Calu3 (cell line): ENCODE data around the gene IRF1. TPM values are rescaled to one million over a fixed set of nuclear protein-coding genes. Genes with fewer than 3 reads are reported as not detected.

ENCODE experiments used
- BruUV-seq: library from RNA; stranded (reverse); fragments of 400-500 nt; replicated peaks from 2 replicates; lab custom pipeline; 2021; lab: Mats Ljungman, UMichigan
- CTCF ChIA-PET: fragments of 300-600 bp; sonication (Branson Sonifier 250); formaldehyde crosslinking; loops from one replicate; lab custom pipeline; 2022; ENCODE audit warnings: antibody characterized with exemption; lab: Charles Lee
- DNase-seq: peaks from one replicate; pipeline ENCODE4 v3.0.0; 2022
- H3K27ac Mint-ChIP-seq: one replicate; pipeline ENCODE4 v1.8.0; 2022; ENCODE audit warnings: mixed read lengths; ENCODE audit not compliant: unreplicated experiment
- H3K27me3 Mint-ChIP-seq: one replicate; pipeline ENCODE4 v1.8.0; 2022; ENCODE audit warnings: mixed read lengths; ENCODE audit not compliant: unreplicated experiment
- H3K36me3 Mint-ChIP-seq: one replicate; pipeline ENCODE4 v1.8.0; 2022; ENCODE audit warnings: mild to moderate bottlenecking, moderate library complexity, mixed read lengths; ENCODE audit not compliant: insufficient read depth, unreplicated experiment
- H3K4me1 Mint-ChIP-seq: one replicate; pipeline ENCODE4 v1.8.0; 2022; ENCODE audit warnings: mild to moderate bottlenecking, low read depth, mixed read lengths; ENCODE audit not compliant: unreplicated experiment
- H3K4me3 Mint-ChIP-seq: one replicate; pipeline ENCODE4 v1.8.0; 2022; ENCODE audit warnings: mild to moderate bottlenecking, low read depth, moderate library complexity, mixed read lengths; ENCODE audit not compliant: unreplicated experiment
- H3K9me3 Mint-ChIP-seq: one replicate; pipeline ENCODE4 v1.8.0; 2022; ENCODE audit warnings: low read depth, mixed read lengths; ENCODE audit not compliant: unreplicated experiment
- intact Hi-C: fragments of 100-400 bp; cut with micrococcal nuclease; formaldehyde crosslinking; loops from one replicate; pipeline ENCODE4 v1.10.0; 2022; ENCODE audit not compliant: unreplicated experiment
- total RNA-seq: library from RNA; stranded (reverse); gene quantifications from 2 replicates; pipeline ENCODE4 v1.2.3, GENCODE V29; 2022
- TF ChIP-seq, protein P1 (sequence below): fragments of 200-600 bp; IDR thresholded peaks from one replicate; pipeline ENCODE4 v1.8.0; 2022; ENCODE audit warnings: antibody characterized with exemption; ENCODE audit not compliant: unreplicated experiment

The IRF1 gene
- total RNA-seq, 1 experiment from 2014 or later: 64.0 TPM

DNA sequence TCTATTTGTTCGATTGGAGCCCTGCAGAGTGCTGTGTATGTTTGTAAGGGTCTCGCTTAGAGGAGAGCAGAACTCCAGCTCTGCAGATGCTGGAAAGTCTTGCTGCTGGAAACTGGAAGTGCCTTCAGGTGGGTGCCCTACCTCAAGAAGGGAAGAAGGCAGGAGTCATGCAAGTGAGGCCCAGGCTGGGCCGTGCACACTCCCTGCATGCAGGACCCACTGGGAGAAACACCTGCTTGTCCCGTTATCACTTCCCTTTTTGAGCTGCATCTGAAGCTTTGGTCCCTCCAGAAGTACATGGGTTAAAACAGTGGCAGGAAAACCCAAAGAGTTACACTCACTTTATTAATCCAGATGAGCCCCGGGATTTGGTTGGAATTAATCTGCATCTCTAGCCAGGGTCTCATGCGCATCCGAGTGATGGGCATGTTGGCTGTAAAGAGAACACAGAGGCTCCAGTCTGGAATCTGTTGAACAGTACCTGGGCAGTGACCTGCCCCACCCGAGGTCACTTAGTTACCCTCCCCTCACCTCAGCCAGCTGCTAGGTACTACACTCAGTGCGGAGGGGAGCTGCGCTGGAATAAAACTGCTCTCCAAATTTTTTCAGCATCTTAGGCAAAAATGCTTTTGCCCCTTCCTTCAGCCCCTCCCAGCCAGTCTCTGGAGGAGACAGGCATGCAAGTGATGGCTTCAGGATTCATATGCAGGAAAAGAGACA is 1.4 kb downstream of the IRF1 start:
- peak overlapping the region; percentile 89 for H3K4me3 Mint-ChIP-seq
- TF ChIP-seq, protein P1, sequence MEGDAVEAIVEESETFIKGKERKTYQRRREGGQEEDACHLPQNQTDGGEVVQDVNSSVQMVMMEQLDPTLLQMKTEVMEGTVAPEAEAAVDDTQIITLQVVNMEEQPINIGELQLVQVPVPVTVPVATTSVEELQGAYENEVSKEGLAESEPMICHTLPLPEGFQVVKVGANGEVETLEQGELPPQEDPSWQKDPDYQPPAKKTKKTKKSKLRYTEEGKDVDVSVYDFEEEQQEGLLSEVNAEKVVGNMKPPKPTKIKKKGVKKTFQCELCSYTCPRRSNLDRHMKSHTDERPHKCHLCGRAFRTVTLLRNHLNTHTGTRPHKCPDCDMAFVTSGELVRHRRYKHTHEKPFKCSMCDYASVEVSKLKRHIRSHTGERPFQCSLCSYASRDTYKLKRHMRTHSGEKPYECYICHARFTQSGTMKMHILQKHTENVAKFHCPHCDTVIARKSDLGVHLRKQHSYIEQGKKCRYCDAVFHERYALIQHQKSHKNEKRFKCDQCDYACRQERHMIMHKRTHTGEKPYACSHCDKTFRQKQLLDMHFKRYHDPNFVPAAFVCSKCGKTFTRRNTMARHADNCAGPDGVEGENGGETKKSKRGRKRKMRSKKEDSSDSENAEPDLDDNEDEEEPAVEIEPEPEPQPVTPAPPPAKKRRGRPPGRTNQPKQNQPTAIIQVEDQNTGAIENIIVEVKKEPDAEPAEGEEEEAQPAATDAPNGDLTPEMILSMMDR: no peak
- H3K27me3 Mint-ChIP-seq: no peaks in the 10 kb centered on the region
- H3K27ac Mint-ChIP-seq: peak overlapping the region; percentile 76
- CTCF ChIA-PET: interaction anchor here (1.0 to 3.9 kb wide), 5 partner anchors 12 to 75 kb away, joined by 3 to 23 read pairs (median 5); no protein-coding TSS in a partner anchor
- H3K36me3 Mint-ChIP-seq: peaks cover 63% of the 10 kb centered on the region
- TSS peak; percentile 57 for BruUV-seq
- no peak for DNase-seq
- H3K4me1 Mint-ChIP-seq: peaks cover 33% of the 10 kb centered on the region
- H3K9me3 Mint-ChIP-seq: no peaks in the 10 kb centered on the region
- intact Hi-C loops: no loop called here

DNA sequence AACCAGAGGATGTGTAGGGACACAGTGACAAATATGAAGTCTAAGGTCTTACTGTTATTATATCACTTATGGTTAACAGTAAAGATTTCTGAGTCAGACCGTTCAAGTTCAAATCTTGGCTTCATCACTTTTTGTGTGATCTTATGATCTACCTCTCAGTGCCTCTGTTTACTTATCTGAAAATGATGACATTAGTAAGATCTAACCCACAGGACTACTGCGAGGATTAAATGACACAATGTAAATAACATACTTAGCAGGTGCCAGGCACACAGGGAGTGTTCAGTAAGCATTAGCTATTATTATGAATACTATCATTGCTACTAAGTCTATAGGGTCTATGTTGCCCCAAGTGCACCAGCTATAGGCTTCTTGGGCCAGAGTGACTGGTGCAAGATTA is 2.0 kb downstream of the IRF1 start:
- H3K27me3 Mint-ChIP-seq: no peaks in the 10 kb centered on the region
- CTCF ChIA-PET: interaction anchor here (1.0 to 3.9 kb wide), 2 partner anchors 13 to 75 kb away, joined by 3 to 23 read pairs; no protein-coding TSS in a partner anchor
- no peak for DNase-seq
- H3K9me3 Mint-ChIP-seq: no peaks in the 10 kb centered on the region
- peaks cover 70% of the 10 kb centered on the region for H3K36me3 Mint-ChIP-seq
- no peak overlapping the region for H3K27ac Mint-ChIP-seq
- peak overlapping the region; percentile 89 for H3K4me3 Mint-ChIP-seq
- intact Hi-C loops: no loop called here
- H3K4me1 Mint-ChIP-seq: peaks cover 27% of the 10 kb centered on the region
- BruUV-seq: no TSS peak
- TF ChIP-seq, protein P1: no peak

DNA sequence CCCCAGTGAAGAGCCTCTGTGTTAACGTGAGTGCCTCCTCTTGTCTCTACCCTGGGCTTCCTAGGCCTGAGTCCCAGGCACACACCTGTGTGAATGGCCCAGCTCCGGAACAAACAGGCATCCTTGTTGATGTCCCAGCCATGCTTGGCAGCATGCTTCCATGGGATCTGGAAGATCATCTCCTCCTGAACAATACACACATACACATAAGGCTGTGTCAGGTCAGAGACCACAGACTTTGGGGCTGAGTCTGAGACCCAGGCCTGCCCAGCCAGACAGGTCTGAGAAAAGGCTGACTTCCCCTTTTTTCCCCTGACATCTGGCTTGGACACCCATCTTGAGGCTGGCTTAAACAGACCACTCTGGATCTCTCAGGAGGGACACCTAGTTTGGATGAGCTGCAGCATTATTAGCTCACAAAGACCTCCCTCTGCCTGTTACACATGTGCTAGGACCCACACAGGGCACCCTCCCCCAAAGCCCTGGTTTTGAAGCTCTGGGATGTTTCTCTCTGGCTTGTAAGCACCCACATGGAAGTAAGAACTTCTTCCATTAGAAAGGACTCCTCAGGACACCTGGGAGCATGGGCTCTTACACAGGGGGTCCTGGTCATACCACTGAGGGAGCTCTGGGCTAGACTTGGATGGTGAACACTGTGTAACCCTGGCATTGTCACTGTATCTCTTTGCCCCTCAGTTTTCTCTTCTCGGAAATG is 2.6 kb downstream of the IRF1 start:
- peak overlapping the region; percentile 89 for H3K4me3 Mint-ChIP-seq

DNA sequence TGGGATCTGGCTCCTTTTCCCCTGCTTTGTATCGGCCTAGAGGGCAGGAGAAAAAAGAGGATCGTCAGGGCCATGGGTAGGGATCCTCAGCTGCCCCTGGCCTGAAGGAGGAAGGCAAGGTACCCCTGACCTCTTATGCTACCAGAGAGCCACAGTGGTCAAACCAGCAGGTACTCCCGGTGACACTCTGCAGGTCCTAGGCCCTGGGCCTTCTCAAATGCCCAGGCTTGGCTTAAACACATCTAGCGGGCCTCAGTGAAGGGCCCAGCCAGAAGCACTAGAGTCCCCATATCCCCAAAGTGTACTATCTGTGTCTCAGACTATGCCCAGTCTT is 3.5 kb downstream of the IRF1 start:
- BruUV-seq: no TSS peak
- no peaks in the 10 kb centered on the region for H3K27me3 Mint-ChIP-seq
- H3K27ac Mint-ChIP-seq: no peak overlapping the region
- H3K4me1 Mint-ChIP-seq: peaks cover 20% of the 10 kb centered on the region
- TF ChIP-seq, protein P1: no peak
- peaks cover 85% of the 10 kb centered on the region for H3K36me3 Mint-ChIP-seq
- no peak for DNase-seq
- H3K9me3 Mint-ChIP-seq: no peaks in the 10 kb centered on the region
- CTCF ChIA-PET: no interaction called here
- intact Hi-C loops: no loop called here
- H3K4me3 Mint-ChIP-seq: no peak overlapping the region

More for the DNA sequence above, 2.6 kb downstream of the IRF1 start:
- no peak overlapping the region for H3K27ac Mint-ChIP-seq
- intact Hi-C loops: no loop called here
- CTCF ChIA-PET: interaction anchor here (3.9 kb wide), 1 partner anchor 13 kb away, joined by 23 read pairs; no protein-coding TSS in a partner anchor
- TF ChIP-seq, protein P1: no peak
- peaks cover 27% of the 10 kb centered on the region for H3K4me1 Mint-ChIP-seq
- no peaks in the 10 kb centered on the region for H3K9me3 Mint-ChIP-seq
- no peaks in the 10 kb centered on the region for H3K27me3 Mint-ChIP-seq
- BruUV-seq: no TSS peak
- H3K36me3 Mint-ChIP-seq: peaks cover 76% of the 10 kb centered on the region
- no peak for DNase-seq
